Measurements from ENCODE around the gene COX20. TPM values are rescaled to one million over a fixed set of nuclear protein-coding genes. Genes with fewer than 3 reads are reported as not detected.
A peak's percentile ranks its signal among the peaks of the same experiment; 100 is the strongest.
"Not testable (repeated sequence)": the region's sequence is repeated elsewhere in the genome, so short reads cannot be mapped to it uniquely, and the experiment has no call there.

COX20 gene
- total RNA-seq, 1 donor = 19.7 TPM

GRCh38 chr1:244807138-244807537 lies 28.3 kb upstream of the COX20 start:
- no peak overlapping the region for H3K4me3 ChIP-seq (ENCODE audit: low read length)
- H3K27me3 ChIP-seq (ENCODE audit: insufficient read depth, low read length) = no peaks in the 10 kb centered on the region
- H3K4me1 ChIP-seq (ENCODE audit: insufficient read depth, low read length) = no peaks in the 10 kb centered on the region
- H3K9me3 ChIP-seq (ENCODE audit: low read depth, low read length) = no peaks in the 10 kb centered on the region

GRCh38 chr1:244810221-244810620 lies 25.2 kb upstream of the COX20 start:
- Histone ChIP-seq H3K9me3 (ENCODE audit: low read depth, low read length) (no peaks in the 10 kb centered on the region), H3K4me3 (ENCODE audit: low read length) (no peak overlapping the region), H3K4me1 (ENCODE audit: insufficient read depth, low read length) (peaks cover 6% of the 10 kb centered on the region), H3K27me3 (ENCODE audit: insufficient read depth, low read length) (no peaks in the 10 kb centered on the region)

GRCh38 chr1:244813327-244813726 lies 22.1 kb upstream of the COX20 start:
- H3K9me3 ChIP-seq (ENCODE audit: low read depth, low read length) = no peaks in the 10 kb centered on the region
- no peak overlapping the region for H3K4me3 ChIP-seq (ENCODE audit: low read length)
- H3K4me1 ChIP-seq (ENCODE audit: insufficient read depth, low read length) = peaks cover 21% of the 10 kb centered on the region
- no peaks in the 10 kb centered on the region for H3K27me3 ChIP-seq (ENCODE audit: insufficient read depth, low read length)

- peaks cover 21% of the 10 kb centered on the region for H3K4me1 ChIP-seq (ENCODE audit: insufficient read depth, low read length)
- H3K9me3 ChIP-seq (ENCODE audit: low read depth, low read length) = no peaks in the 10 kb centered on the region
- H3K27me3 ChIP-seq (ENCODE audit: insufficient read depth, low read length) = no peaks in the 10 kb centered on the region
- peak overlapping the region; percentile 44 for H3K4me3 ChIP-seq (ENCODE audit: low read length)
Observed at GRCh38 chr1:244815600-244816099, 19.8 kb upstream of the COX20 start.

GRCh38 chr1:244817415-244817894 lies 18.0 kb upstream of the COX20 start:
- Histone ChIP-seq H3K4me3 (ENCODE audit: low read length) (no peak overlapping the region), H3K9me3 (ENCODE audit: low read depth, low read length) (no peaks in the 10 kb centered on the region), H3K4me1 (ENCODE audit: insufficient read depth, low read length) (peaks cover 21% of the 10 kb centered on the region), H3K27me3 (ENCODE audit: insufficient read depth, low read length) (no peaks in the 10 kb centered on the region)

- Histone ChIP-seq H3K4me3 (ENCODE audit: low read length) (no peak overlapping the region), H3K4me1 (ENCODE audit: insufficient read depth, low read length) (peaks cover 16% of the 10 kb centered on the region), H3K27me3 (ENCODE audit: insufficient read depth, low read length) (no peaks in the 10 kb centered on the region), H3K9me3 (ENCODE audit: low read depth, low read length) (no peaks in the 10 kb centered on the region)
Observed at GRCh38 chr1:244820131-244820530, 15.3 kb upstream of the COX20 start.

GRCh38 chr1:244821134-244821533 lies 14.3 kb upstream of the COX20 start:
- Histone ChIP-seq H3K9me3 (ENCODE audit: low read depth, low read length) (no peaks in the 10 kb centered on the region), H3K4me3 (ENCODE audit: low read length) (no peak overlapping the region), H3K27me3 (ENCODE audit: insufficient read depth, low read length) (no peaks in the 10 kb centered on the region), H3K4me1 (ENCODE audit: insufficient read depth, low read length) (peaks cover 15% of the 10 kb centered on the region)

GRCh38 chr1:244822878-244823277 lies 12.6 kb upstream of the COX20 start:
- Histone ChIP-seq H3K9me3 (ENCODE audit: low read depth, low read length) (no peaks in the 10 kb centered on the region), H3K4me3 (ENCODE audit: low read length) (no peak overlapping the region), H3K27me3 (ENCODE audit: insufficient read depth, low read length) (no peaks in the 10 kb centered on the region), H3K4me1 (ENCODE audit: insufficient read depth, low read length) (no peaks in the 10 kb centered on the region)

GRCh38 chr1:244826712-244827111 lies 8.7 kb upstream of the COX20 start:
- Histone ChIP-seq H3K27me3 (ENCODE audit: insufficient read depth, low read length) (no peaks in the 10 kb centered on the region), H3K4me3 (ENCODE audit: low read length) (no peak overlapping the region), H3K4me1 (ENCODE audit: insufficient read depth, low read length) (no peaks in the 10 kb centered on the region)

GRCh38 chr1:244830639-244831038 lies 4.8 kb upstream of the COX20 start:
- Histone ChIP-seq H3K4me1 (ENCODE audit: insufficient read depth, low read length) (peaks cover 12% of the 10 kb centered on the region), H3K9me3 (ENCODE audit: low read depth, low read length) (no peaks in the 10 kb centered on the region), H3K27me3 (ENCODE audit: insufficient read depth, low read length) (no peaks in the 10 kb centered on the region), H3K4me3 (ENCODE audit: low read length) (no peak overlapping the region)

More at GRCh38 chr1:244826712-244827111, 8.7 kb upstream of the COX20 start:
- H3K9me3 ChIP-seq (ENCODE audit: low read depth, low read length) = no peaks in the 10 kb centered on the region

GRCh38 chr1:244833260-244833659 lies 2.2 kb upstream of the COX20 start:
- peak overlapping the region; percentile 83 for H3K4me3 ChIP-seq (ENCODE audit: low read length)
- H3K9me3 ChIP-seq (ENCODE audit: low read depth, low read length); H3K27me3 ChIP-seq (ENCODE audit: insufficient read depth, low read length): not testable (repeated sequence)
- H3K4me1 ChIP-seq (ENCODE audit: insufficient read depth, low read length) = peaks cover 33% of the 10 kb centered on the region

GRCh38 chr1:244833734-244834542 lies 1.5 kb upstream of the COX20 start:
- H3K4me3 ChIP-seq (ENCODE audit: low read length) = peak overlapping the region; percentile 83
- H3K27me3 ChIP-seq (ENCODE audit: insufficient read depth, low read length) = no peaks in the 10 kb centered on the region
- H3K9me3 ChIP-seq (ENCODE audit: low read depth, low read length) = no peaks in the 10 kb centered on the region

GRCh38 chr1:244834543-244835275 lies 749 bp upstream of the COX20 start:
- Histone ChIP-seq H3K4me1 (ENCODE audit: insufficient read depth, low read length) (peaks cover 39% of the 10 kb centered on the region), H3K27me3 (ENCODE audit: insufficient read depth, low read length) (no peaks in the 10 kb centered on the region), H3K9me3 (ENCODE audit: low read depth, low read length) (no peaks in the 10 kb centered on the region), H3K4me3 (ENCODE audit: low read length) (peak overlapping the region; percentile 83)

More at GRCh38 chr1:244833734-244834542, 1.5 kb upstream of the COX20 start:
- peaks cover 36% of the 10 kb centered on the region for H3K4me1 ChIP-seq (ENCODE audit: insufficient read depth, low read length)

GRCh38 chr1:244836135-244836521 lies 670 bp downstream of the COX20 start:
- Histone ChIP-seq H3K4me1 (ENCODE audit: insufficient read depth, low read length) (peaks cover 44% of the 10 kb centered on the region), H3K4me3 (ENCODE audit: low read length) (peak overlapping the region; percentile 83), H3K9me3 (ENCODE audit: low read depth, low read length) (no peaks in the 10 kb centered on the region), H3K27me3 (ENCODE audit: insufficient read depth, low read length) (no peaks in the 10 kb centered on the region)

- peak overlapping the region; percentile 83 for H3K4me3 ChIP-seq (ENCODE audit: low read length)
- H3K9me3 ChIP-seq (ENCODE audit: low read depth, low read length) = no peaks in the 10 kb centered on the region
- peaks cover 44% of the 10 kb centered on the region for H3K4me1 ChIP-seq (ENCODE audit: insufficient read depth, low read length)
- H3K27me3 ChIP-seq (ENCODE audit: insufficient read depth, low read length) = no peaks in the 10 kb centered on the region
Observed at GRCh38 chr1:244836584-244836983, 1.1 kb downstream of the COX20 start.
